Neuronal stem cell (in vitro differentiated cells): Measurements from ENCODE around the gene IPO13.

ENCODE experiments used
- DNase-seq: peaks from one replicate; pipeline ENCODE4 v3.0.0-alpha.2; 2013; ENCODE audit warnings: low spot score
- H2AFZ ChIP-seq: one replicate; pipeline ENCODE4 v1.6.1; 2013; ENCODE audit warnings: mild to moderate bottlenecking, low read length, inconsistent platforms
- H2AK5ac ChIP-seq: 2 replicates; pipeline ENCODE4 v1.6.1; 2013; ENCODE audit warnings: low read depth, mild to moderate bottlenecking, inconsistent platforms, low read length, moderate library complexity, mixed read lengths
- H2BK120ac ChIP-seq: 2 replicates; pipeline ENCODE4 v1.6.1; 2013; ENCODE audit warnings: low read depth, mild to moderate bottlenecking, inconsistent platforms, low read length, moderate library complexity, mixed read lengths
- H2BK12ac ChIP-seq: one replicate; pipeline ENCODE4 v1.6.1; 2013; ENCODE audit warnings: low read length, inconsistent platforms
- H2BK15ac ChIP-seq: 2 replicates; pipeline ENCODE4 v1.6.1; 2013; ENCODE audit warnings: mild to moderate bottlenecking, low read length, inconsistent platforms, mixed read lengths
- H2BK5ac ChIP-seq: one replicate; pipeline ENCODE4 v1.6.1; 2013; ENCODE audit warnings: inconsistent platforms, mild to moderate bottlenecking, low read length, moderate library complexity
- H3K14ac ChIP-seq: one replicate; pipeline ENCODE4 v1.6.1; 2013; ENCODE audit warnings: low read length, inconsistent platforms
- H3K18ac ChIP-seq: 2 replicates; pipeline ENCODE4 v1.6.1; 2013; ENCODE audit warnings: low read length, inconsistent platforms
- H3K23ac ChIP-seq: 2 replicates; pipeline ENCODE4 v1.6.1; 2013; ENCODE audit warnings: low read depth, mild to moderate bottlenecking, mixed read lengths, low read length, inconsistent platforms; ENCODE audit not compliant: poor library complexity
- H3K27ac ChIP-seq: replicated peaks from 3 replicates; pipeline ENCODE4 v1.5.1; 2013; ENCODE audit warnings: low read length, inconsistent platforms
- H3K27me3 ChIP-seq, 3 experiments: 2 replicates each; pipeline ENCODE4 v1.6.1; 2013; ENCODE audit warnings: low read length in 3 of 3, mild to moderate bottlenecking in 2 of 3, inconsistent platforms in 1 of 3, low read depth in 1 of 3, mixed read lengths in 1 of 3, moderate library complexity in 1 of 3; ENCODE audit not compliant: control insufficient read depth in 3 of 3, insufficient read depth in 3 of 3
- H3K36me3 ChIP-seq, 2 donors: replicated peaks in 1 of 2; 2 replicates each; pipeline ENCODE4 v1.6.1; 2013; ENCODE audit warnings: low read length in 2 of 2; ENCODE audit not compliant: control insufficient read depth in 2 of 2, insufficient read depth in 2 of 2
- H3K4ac ChIP-seq: 2 replicates; pipeline ENCODE4 v1.6.1; 2013; ENCODE audit warnings: inconsistent platforms, mild to moderate bottlenecking, low read length, moderate library complexity
- H3K4me1 ChIP-seq, 2 donors: 1 replicate in 1 of 2; 2 replicates in 1 of 2; pipeline ENCODE4 v1.6.1; 2013; ENCODE audit warnings: low read length in 2 of 2, low read depth in 1 of 2; ENCODE audit not compliant: control insufficient read depth in 2 of 2, insufficient read depth in 1 of 2
- H3K4me2 ChIP-seq: one replicate; pipeline ENCODE4 v1.6.1; 2013; ENCODE audit warnings: mild to moderate bottlenecking, low read length, inconsistent platforms; ENCODE audit not compliant: insufficient read depth, poor library complexity, severe bottlenecking
- H3K4me3 ChIP-seq, 2 donors: 2 replicates each; pipeline ENCODE4 v1.5.1; 2013; ENCODE audit warnings: low read length in 2 of 2, mild to moderate bottlenecking in 2 of 2, inconsistent platforms in 1 of 2, moderate library complexity in 1 of 2
- H3K79me1 ChIP-seq: one replicate; pipeline ENCODE4 v1.6.1; 2013; ENCODE audit warnings: low read depth, mild to moderate bottlenecking, inconsistent platforms, low read length, moderate library complexity
- H3K9ac ChIP-seq: one replicate; pipeline ENCODE4 v1.6.1; 2013; ENCODE audit warnings: mild to moderate bottlenecking, low read depth, low read length, inconsistent platforms; ENCODE audit not compliant: poor library complexity
- H3K9me3 ChIP-seq, 2 donors: replicated peaks in 1 of 2; 2 replicates each; pipeline versions ENCODE3 to v1.6.1; 2013; ENCODE audit warnings: low read length in 2 of 2, mild to moderate bottlenecking in 2 of 2, inconsistent platforms in 1 of 2, low read depth in 1 of 2, mixed read lengths in 1 of 2, moderate library complexity in 1 of 2; ENCODE audit not compliant: control insufficient read depth in 2 of 2, insufficient read depth in 1 of 2
- H4K8ac ChIP-seq: one replicate; pipeline ENCODE4 v1.6.1; 2013; ENCODE audit warnings: low read depth, mild to moderate bottlenecking, inconsistent platforms, low read length, moderate library complexity
- H4K91ac ChIP-seq: one replicate; pipeline ENCODE4 v1.6.1; 2013; ENCODE audit warnings: low read length, low read depth, mild to moderate bottlenecking, inconsistent platforms; ENCODE audit not compliant: poor library complexity
- WGBS, 2 donors: extraction: QIAGEN DNeasy Blood & Tissue Kit; methylation state at CpG; one replicate each; pipeline ENCODE4 v1.1.7; 2013; ENCODE audit warnings: missing lambda C conversion rate in 2 of 2, mixed read lengths in 1 of 2; ENCODE audit not compliant: insufficient read length in 2 of 2, insufficient replicate concordance in 1 of 2; ENCODE audit errors: extremely low coverage in 2 of 2; 5-methylcytosine and 5-hydroxymethylcytosine counted together

IPO13 gene

DNA sequence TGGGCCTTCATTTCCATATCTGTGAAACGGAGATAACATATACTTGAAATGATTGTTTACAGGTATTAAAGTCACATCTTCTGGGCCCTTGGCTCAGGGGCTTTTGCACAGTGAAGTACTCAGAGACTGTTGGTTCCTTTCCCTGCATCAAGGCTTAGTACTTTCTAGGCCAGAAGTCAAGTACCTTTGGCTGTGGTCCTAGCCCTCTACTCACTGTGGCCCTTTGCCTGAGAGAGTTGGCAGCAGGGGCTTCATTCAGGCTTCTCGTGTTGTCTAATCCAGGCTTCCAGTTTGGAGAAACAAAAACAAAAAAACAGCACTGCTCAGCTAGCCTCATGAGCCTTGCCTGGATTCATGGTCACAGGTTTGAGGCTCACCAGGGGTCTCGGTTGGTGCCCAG lies 14.9 kb downstream of the IPO13 start:
- no peak for DNase-seq
- Histone ChIP-seq H2AFZ (no peak overlapping the region), H3K9me3 (no peaks in the 10 kb centered on the region), H3K27ac (no peak overlapping the region), H3K23ac (no peak overlapping the region), H4K8ac (no peak overlapping the region), H2AK5ac (no peak overlapping the region), H3K27me3 (no peaks in the 10 kb centered on the region), H3K79me1 (no peaks in the 10 kb centered on the region), H2BK120ac (no peak overlapping the region), H2BK5ac (no peak overlapping the region), H2BK12ac (no peak overlapping the region), H3K9ac (no peak overlapping the region), H3K4ac (no peak overlapping the region), H3K36me3 (peaks cover 18 to 60% of the 10 kb centered on the region in 2 donors), H3K14ac (no peak overlapping the region), H3K4me1 (no peaks in the 10 kb centered on the region), H4K91ac (no peak overlapping the region), H3K18ac (no peak overlapping the region), H3K4me2 (no peak overlapping the region), H3K4me3 (no peak overlapping the region), H2BK15ac (no peak overlapping the region)
- no CpG with 5 or more reads among the region's 3 CpGs for WGBS, 2 donors

DNA sequence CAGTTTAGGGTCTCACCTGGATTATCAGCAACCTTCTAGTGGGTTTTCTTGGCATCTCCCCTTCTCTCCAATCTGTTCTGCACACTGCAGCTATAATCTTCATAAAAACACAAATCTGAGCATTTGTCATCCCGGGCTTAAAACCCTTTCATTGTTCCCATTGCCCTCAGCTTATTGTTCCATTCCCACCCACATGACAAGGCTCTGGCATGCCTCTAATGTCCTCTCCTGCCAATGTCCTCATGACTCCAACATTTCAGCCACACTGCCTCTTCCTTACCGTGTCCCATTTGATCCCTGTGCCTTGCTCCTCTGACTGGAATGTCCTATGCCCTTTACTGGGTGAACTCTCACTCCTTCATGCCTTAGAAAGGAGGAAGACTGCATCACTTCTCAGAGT lies 15.6 kb downstream of the IPO13 start:
- no peaks in the 10 kb centered on the region for H3K4me1 ChIP-seq
- H3K27ac ChIP-seq = no peak overlapping the region
- H3K4me2 ChIP-seq = no peak overlapping the region
- H2AK5ac ChIP-seq = no peak overlapping the region
- no peak overlapping the region for H4K91ac ChIP-seq
- H3K79me1 ChIP-seq = no peaks in the 10 kb centered on the region
- no peak overlapping the region for H3K4ac ChIP-seq
- no peak overlapping the region for H2AFZ ChIP-seq
- H3K36me3 ChIP-seq = peaks cover 15 to 57% of the 10 kb centered on the region in 2 donors
- no peaks in the 10 kb centered on the region for H3K27me3 ChIP-seq
- H4K8ac ChIP-seq = no peak overlapping the region
- no peak overlapping the region for H2BK120ac ChIP-seq
- H3K4me3 ChIP-seq = no peak overlapping the region
- H2BK12ac ChIP-seq = no peak overlapping the region
- H3K18ac ChIP-seq = no peak overlapping the region
- DNase-seq = no peak
- H2BK5ac ChIP-seq = no peak overlapping the region
- H3K14ac ChIP-seq = no peak overlapping the region
- H3K9ac ChIP-seq = no peak overlapping the region
- no peak overlapping the region for H3K23ac ChIP-seq
- no CpG with 5 or more reads among the region's 2 CpGs for WGBS, 2 donors
- no peaks in the 10 kb centered on the region for H3K9me3 ChIP-seq
- H2BK15ac ChIP-seq = no peak overlapping the region

DNA sequence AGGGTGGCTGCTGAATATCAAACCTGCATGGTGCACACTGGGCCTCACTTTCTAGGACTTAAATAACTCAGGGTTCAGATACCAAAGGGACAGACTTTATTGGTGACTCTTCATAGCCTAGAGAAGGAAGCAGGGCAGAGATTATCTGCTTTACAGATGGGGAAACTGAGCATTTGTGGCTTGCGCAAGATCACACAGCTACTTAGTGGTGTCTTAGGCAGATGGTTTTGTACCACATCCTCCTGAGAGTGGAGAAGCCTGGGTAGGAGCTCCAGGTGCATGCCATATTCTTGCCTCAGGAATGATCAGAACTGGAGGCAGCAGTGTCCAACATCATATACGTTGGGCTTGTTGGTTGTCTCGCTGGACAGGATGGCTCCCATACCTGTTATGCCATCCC lies 16.3 kb downstream of the IPO13 start:
- Histone ChIP-seq H3K36me3 (peaks cover 8 to 54% of the 10 kb centered on the region in 2 donors), H3K79me1 (no peaks in the 10 kb centered on the region), H3K4ac (no peak overlapping the region), H4K91ac (no peak overlapping the region), H3K23ac (no peak overlapping the region), H3K27ac (no peak overlapping the region), H3K18ac (no peak overlapping the region), H3K4me2 (no peak overlapping the region), H2BK5ac (no peak overlapping the region), H2BK15ac (no peak overlapping the region), H3K9ac (no peak overlapping the region), H2BK12ac (no peak overlapping the region), H3K4me3 (no peak overlapping the region), H4K8ac (no peak overlapping the region), H2AK5ac (no peak overlapping the region), H2AFZ (no peak overlapping the region), H3K27me3 (no peaks in the 10 kb centered on the region), H2BK120ac (no peak overlapping the region), H3K4me1 (no peaks in the 10 kb centered on the region), H3K14ac (no peak overlapping the region), H3K9me3 (no peaks in the 10 kb centered on the region)
- DNase-seq = no peak
- no CpG with 5 or more reads among the region's 3 CpGs for WGBS, 2 donors

DNA sequence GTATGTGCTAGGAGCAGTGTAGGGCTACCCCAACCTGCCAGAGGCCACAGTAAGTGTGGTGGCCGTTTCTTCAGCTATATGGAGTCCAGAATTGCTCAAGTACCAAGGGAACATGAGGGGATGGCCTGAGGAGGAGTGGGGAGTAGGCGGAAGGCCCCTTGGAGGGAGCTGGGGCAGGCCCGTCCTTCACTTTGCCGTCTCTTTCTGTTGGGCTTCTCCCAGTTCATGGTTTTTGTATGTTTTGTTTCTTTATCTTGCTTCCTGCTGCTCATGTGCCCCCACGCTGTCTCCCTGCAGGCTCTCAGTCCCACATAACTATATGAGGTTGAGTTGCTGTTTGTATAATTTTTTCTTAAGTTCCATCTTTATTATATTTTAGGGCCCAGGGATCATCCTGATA lies 17.1 kb downstream of the IPO13 start:
- DNase-seq = no peak
- H3K18ac ChIP-seq = no peak overlapping the region
- peaks cover 3 to 46% of the 10 kb centered on the region in 2 donors for H3K36me3 ChIP-seq
- H3K4me1 ChIP-seq = no peaks in the 10 kb centered on the region
- no peak overlapping the region for H3K4me2 ChIP-seq
- H3K9me3 ChIP-seq = no peaks in the 10 kb centered on the region
- no peak overlapping the region for H3K9ac ChIP-seq
- H2BK120ac ChIP-seq = no peak overlapping the region
- no peak overlapping the region for H3K23ac ChIP-seq
- H3K79me1 ChIP-seq = no peaks in the 10 kb centered on the region
- H3K27me3 ChIP-seq = no peaks in the 10 kb centered on the region
- H3K27ac ChIP-seq = no peak overlapping the region
- H4K8ac ChIP-seq = no peak overlapping the region
- H2BK5ac ChIP-seq = no peak overlapping the region
- no peak overlapping the region for H3K4ac ChIP-seq
- H3K14ac ChIP-seq = no peak overlapping the region
- WGBS, 2 donors = no CpG with 5 or more reads among the region's 5 CpGs
- H3K4me3 ChIP-seq = no peak overlapping the region
- no peak overlapping the region for H2BK15ac ChIP-seq
- H4K91ac ChIP-seq = no peak overlapping the region
- H2AK5ac ChIP-seq = no peak overlapping the region
- no peak overlapping the region for H2BK12ac ChIP-seq
- H2AFZ ChIP-seq = no peak overlapping the region
